ENCODE results near the gene BARHL2.
A peak's percentile ranks its signal among the peaks of the same experiment; 100 is the strongest.

The BARHL2 gene

DNA sequence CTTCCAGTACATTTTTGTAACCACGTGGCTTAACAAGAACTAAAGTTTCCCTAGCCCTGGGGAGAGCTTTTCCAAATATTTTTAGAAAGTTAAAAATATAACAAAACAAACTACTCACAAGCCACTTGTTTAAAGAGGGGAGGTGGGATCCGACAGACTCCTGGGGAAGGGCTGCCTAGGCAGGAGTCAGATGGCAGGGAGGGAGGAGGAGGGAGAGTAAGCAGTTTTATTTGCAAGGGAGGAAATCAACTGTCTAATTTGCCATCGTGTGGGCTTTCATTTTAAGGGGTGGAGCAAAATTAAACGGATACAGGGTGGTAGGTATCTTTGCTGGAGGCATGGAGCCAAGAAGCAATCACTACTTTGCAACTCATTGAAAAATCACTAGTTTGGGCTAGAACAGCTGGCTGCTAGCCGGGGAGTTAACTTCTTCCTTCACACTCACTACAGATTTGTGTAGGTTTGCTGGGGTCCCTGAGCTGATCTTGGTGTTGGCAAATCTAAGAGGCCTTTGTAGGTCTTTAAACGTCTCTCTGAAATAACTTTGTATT, 8.8 kb downstream of the BARHL2 start:
- ChIA-PET POLR2A (no interaction called here), CTCF (interaction anchor here (0.7 to 0.9 kb wide), 2 partner anchors 13 to 457 kb away, joined by 3 to 6 read pairs; no protein-coding TSS in a partner anchor)

DNA sequence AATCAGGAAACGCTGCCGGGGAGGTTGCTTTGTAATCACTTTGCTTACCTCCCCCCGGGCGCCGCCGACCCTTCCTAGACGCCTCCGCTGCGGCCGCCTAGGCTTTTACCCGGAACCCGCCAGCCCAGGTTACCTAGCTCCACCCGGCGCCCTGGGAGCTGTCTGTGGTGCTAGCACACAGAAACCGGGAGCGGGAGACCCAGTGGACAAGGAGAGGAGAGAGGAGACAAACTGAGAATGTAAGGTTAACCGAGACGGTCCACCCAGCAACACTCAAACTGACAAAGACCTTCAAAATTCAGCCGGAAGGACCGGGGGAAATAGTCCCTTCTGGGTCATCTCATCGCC, 9.8 kb downstream of the BARHL2 start:
- CTCF ChIA-PET, result interaction anchor here (0.6 to 0.8 kb wide), 2 partner anchors 9 to 15 kb away, joined by 3 to 5 read pairs; no protein-coding TSS in a partner anchor
- TF ChIP-seq, protein P1, sequence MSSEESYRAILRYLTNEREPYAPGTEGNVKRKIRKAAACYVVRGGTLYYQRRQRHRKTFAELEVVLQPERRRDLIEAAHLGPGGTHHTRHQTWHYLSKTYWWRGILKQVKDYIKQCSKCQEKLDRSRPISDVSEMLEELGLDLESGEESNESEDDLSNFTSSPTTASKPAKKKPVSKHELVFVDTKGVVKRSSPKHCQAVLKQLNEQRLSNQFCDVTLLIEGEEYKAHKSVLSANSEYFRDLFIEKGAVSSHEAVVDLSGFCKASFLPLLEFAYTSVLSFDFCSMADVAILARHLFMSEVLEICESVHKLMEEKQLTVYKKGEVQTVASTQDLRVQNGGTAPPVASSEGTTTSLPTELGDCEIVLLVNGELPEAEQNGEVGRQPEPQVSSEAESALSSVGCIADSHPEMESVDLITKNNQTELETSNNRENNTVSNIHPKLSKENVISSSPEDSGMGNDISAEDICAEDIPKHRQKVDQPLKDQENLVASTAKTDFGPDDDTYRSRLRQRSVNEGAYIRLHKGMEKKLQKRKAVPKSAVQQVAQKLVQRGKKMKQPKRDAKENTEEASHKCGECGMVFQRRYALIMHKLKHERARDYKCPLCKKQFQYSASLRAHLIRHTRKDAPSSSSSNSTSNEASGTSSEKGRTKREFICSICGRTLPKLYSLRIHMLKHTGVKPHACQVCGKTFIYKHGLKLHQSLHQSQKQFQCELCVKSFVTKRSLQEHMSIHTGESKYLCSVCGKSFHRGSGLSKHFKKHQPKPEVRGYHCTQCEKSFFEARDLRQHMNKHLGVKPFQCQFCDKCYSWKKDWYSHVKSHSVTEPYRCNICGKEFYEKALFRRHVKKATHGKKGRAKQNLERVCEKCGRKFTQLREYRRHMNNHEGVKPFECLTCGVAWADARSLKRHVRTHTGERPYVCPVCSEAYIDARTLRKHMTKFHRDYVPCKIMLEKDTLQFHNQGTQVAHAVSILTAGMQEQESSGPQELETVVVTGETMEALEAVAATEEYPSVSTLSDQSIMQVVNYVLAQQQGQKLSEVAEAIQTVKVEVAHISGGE (tag by site-specific recombination; conservative IDR thresholded peaks at IDR 0.05; ENCODE audit: low read depth), result peak; percentile 72
- TF ChIP-seq, protein P2, sequence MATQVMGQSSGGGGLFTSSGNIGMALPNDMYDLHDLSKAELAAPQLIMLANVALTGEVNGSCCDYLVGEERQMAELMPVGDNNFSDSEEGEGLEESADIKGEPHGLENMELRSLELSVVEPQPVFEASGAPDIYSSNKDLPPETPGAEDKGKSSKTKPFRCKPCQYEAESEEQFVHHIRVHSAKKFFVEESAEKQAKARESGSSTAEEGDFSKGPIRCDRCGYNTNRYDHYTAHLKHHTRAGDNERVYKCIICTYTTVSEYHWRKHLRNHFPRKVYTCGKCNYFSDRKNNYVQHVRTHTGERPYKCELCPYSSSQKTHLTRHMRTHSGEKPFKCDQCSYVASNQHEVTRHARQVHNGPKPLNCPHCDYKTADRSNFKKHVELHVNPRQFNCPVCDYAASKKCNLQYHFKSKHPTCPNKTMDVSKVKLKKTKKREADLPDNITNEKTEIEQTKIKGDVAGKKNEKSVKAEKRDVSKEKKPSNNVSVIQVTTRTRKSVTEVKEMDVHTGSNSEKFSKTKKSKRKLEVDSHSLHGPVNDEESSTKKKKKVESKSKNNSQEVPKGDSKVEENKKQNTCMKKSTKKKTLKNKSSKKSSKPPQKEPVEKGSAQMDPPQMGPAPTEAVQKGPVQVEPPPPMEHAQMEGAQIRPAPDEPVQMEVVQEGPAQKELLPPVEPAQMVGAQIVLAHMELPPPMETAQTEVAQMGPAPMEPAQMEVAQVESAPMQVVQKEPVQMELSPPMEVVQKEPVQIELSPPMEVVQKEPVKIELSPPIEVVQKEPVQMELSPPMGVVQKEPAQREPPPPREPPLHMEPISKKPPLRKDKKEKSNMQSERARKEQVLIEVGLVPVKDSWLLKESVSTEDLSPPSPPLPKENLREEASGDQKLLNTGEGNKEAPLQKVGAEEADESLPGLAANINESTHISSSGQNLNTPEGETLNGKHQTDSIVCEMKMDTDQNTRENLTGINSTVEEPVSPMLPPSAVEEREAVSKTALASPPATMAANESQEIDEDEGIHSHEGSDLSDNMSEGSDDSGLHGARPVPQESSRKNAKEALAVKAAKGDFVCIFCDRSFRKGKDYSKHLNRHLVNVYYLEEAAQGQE (tag by site-specific recombination; IDR thresholded peaks at IDR 0.05), result peak; percentile 92
- TF ChIP-seq SCRT2 (tag by site-specific recombination; IDR thresholded peaks at IDR 0.05), result no peak

More for the DNA sequence above, 8.8 kb downstream of the BARHL2 start:
- no peaks in the 10 kb centered on the region for H3K4me1 ChIP-seq (ENCODE audit: control insufficient read depth, insufficient read depth, low read length)
- no peaks in the 10 kb centered on the region for H3K9me3 ChIP-seq (ENCODE audit: control insufficient read depth, insufficient read depth, low read depth, low read length)
- H3K27ac ChIP-seq (ENCODE audit: extremely low read depth, low read depth, low read length), result no peak overlapping the region
- no peak overlapping the region for H3K4me3 ChIP-seq (ENCODE audit: low read depth, low read length)
- TF ChIP-seq ZNF341 (tag by site-specific recombination; IDR thresholded peaks at IDR 0.05; ENCODE audit: low read depth), result no peak
- TF ChIP-seq, protein P3, sequence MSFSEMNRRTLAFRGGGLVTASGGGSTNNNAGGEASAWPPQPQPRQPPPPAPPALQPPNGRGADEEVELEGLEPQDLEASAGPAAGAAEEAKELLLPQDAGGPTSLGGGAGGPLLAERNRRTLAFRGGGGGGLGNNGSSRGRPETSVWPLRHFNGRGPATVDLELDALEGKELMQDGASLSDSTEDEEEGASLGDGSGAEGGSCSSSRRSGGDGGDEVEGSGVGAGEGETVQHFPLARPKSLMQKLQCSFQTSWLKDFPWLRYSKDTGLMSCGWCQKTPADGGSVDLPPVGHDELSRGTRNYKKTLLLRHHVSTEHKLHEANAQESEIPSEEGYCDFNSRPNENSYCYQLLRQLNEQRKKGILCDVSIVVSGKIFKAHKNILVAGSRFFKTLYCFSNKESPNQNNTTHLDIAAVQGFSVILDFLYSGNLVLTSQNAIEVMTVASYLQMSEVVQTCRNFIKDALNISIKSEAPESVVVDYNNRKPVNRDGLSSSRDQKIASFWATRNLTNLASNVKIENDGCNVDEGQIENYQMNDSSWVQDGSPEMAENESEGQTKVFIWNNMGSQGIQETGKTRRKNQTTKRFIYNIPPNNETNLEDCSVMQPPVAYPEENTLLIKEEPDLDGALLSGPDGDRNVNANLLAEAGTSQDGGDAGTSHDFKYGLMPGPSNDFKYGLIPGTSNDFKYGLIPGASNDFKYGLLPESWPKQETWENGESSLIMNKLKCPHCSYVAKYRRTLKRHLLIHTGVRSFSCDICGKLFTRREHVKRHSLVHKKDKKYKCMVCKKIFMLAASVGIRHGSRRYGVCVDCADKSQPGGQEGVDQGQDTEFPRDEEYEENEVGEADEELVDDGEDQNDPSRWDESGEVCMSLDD (tag by site-specific recombination; IDR thresholded peaks at IDR 0.05), result no peak
- TF ChIP-seq, protein P4, sequence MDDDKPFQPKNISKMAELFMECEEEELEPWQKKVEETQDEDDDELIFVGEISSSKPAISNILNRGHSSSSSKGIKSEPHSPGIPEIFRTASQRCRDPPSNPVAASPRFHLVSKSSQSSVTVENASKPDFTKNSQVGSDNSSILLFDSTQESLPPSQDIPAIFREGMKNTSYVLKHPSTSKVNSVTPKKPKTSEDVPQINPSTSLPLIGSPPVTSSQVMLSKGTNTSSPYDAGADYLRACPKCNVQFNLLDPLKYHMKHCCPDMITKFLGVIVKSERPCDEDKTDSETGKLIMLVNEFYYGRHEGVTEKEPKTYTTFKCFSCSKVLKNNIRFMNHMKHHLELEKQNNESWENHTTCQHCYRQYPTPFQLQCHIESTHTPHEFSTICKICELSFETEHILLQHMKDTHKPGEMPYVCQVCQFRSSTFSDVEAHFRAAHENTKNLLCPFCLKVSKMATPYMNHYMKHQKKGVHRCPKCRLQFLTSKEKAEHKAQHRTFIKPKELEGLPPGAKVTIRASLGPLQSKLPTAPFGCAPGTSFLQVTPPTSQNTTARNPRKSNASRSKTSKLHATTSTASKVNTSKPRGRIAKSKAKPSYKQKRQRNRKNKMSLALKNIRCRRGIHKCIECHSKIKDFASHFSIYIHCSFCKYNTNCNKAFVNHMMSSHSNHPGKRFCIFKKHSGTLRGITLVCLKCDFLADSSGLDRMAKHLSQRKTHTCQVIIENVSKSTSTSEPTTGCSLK (tag by site-specific recombination; IDR thresholded peaks at IDR 0.05), result no peak
- TF ChIP-seq MYNN (tag by site-specific recombination; IDR thresholded peaks at IDR 0.05; ENCODE audit: borderline replicate concordance), result no peak
- no peak for TF ChIP-seq ZNF202 (tag by site-specific recombination; IDR thresholded peaks at IDR 0.05; ENCODE audit: borderline replicate concordance)
- no peak for TF ChIP-seq YY2 (tag by site-specific recombination; IDR thresholded peaks at IDR 0.05)
- TF ChIP-seq ZNF354C (tag by site-specific recombination; IDR thresholded peaks at IDR 0.05; ENCODE audit: borderline replicate concordance, low read depth), result no peak
- no peak for TF ChIP-seq ZBTB20 (tag by site-specific recombination; IDR thresholded peaks at IDR 0.05)
- TF ChIP-seq ZNF544 (tag by site-specific recombination; IDR thresholded peaks at IDR 0.05), result no peak
- TF ChIP-seq, protein P5, sequence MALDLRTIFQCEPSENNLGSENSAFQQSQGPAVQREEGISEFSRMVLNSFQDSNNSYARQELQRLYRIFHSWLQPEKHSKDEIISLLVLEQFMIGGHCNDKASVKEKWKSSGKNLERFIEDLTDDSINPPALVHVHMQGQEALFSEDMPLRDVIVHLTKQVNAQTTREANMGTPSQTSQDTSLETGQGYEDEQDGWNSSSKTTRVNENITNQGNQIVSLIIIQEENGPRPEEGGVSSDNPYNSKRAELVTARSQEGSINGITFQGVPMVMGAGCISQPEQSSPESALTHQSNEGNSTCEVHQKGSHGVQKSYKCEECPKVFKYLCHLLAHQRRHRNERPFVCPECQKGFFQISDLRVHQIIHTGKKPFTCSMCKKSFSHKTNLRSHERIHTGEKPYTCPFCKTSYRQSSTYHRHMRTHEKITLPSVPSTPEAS (tag by site-specific recombination; IDR thresholded peaks at IDR 0.05), result no peak
- TF ChIP-seq ZNF561 (tag by site-specific recombination; IDR thresholded peaks at IDR 0.05; ENCODE audit: borderline replicate concordance), result no peak
- no peak for TF ChIP-seq ZNF292 (tag by site-specific recombination; IDR thresholded peaks at IDR 0.05; ENCODE audit: borderline replicate concordance, low read depth)
- no peak for TF ChIP-seq ZNF423 (tag by site-specific recombination; IDR thresholded peaks at IDR 0.05)
- TF ChIP-seq TCF7L2 (IDR thresholded peaks at IDR 0.05; ENCODE audit: borderline replicate concordance, low read depth, low read length), result no peak
- TF ChIP-seq GLI2 (tag by site-specific recombination; IDR thresholded peaks at IDR 0.05; ENCODE audit: borderline replicate concordance, low read depth), result no peak
- TF ChIP-seq, protein P6, sequence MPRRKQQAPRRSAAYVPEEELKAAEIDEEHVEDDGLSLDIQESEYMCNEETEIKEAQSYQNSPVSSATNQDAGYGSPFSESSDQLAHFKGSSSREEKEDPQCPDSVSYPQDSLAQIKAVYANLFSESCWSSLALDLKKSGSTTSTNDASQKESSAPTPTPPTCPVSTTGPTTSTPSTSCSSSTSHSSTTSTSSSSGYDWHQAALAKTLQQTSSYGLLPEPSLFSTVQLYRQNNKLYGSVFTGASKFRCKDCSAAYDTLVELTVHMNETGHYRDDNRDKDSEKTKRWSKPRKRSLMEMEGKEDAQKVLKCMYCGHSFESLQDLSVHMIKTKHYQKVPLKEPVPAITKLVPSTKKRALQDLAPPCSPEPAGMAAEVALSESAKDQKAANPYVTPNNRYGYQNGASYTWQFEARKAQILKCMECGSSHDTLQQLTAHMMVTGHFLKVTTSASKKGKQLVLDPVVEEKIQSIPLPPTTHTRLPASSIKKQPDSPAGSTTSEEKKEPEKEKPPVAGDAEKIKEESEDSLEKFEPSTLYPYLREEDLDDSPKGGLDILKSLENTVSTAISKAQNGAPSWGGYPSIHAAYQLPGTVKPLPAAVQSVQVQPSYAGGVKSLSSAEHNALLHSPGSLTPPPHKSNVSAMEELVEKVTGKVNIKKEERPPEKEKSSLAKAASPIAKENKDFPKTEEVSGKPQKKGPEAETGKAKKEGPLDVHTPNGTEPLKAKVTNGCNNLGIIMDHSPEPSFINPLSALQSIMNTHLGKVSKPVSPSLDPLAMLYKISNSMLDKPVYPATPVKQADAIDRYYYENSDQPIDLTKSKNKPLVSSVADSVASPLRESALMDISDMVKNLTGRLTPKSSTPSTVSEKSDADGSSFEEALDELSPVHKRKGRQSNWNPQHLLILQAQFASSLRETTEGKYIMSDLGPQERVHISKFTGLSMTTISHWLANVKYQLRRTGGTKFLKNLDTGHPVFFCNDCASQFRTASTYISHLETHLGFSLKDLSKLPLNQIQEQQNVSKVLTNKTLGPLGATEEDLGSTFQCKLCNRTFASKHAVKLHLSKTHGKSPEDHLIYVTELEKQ (tag by site-specific recombination; IDR thresholded peaks at IDR 0.05; ENCODE audit: borderline replicate concordance), result no peak
- no peak for TF ChIP-seq ZNF560 (tag by site-specific recombination; IDR thresholded peaks at IDR 0.05; ENCODE audit: borderline replicate concordance)
- no peak for TF ChIP-seq KLF8 (tag by site-specific recombination; IDR thresholded peaks at IDR 0.05)
- no peaks in the 10 kb centered on the region for H3K36me3 ChIP-seq (ENCODE audit: control insufficient read depth in 2 of 2, insufficient read depth in 1 of 2, low read length in 2 of 2)

More for the DNA sequence above, 9.8 kb downstream of the BARHL2 start:
- Histone ChIP-seq H3K4me1 (ENCODE audit: control insufficient read depth, insufficient read depth, low read length) (no peaks in the 10 kb centered on the region), H3K27ac (ENCODE audit: extremely low read depth, low read depth, low read length) (no peak overlapping the region; the same call in 1 of the 2 replicates), H3K9me3 (ENCODE audit: control insufficient read depth, insufficient read depth, low read depth, low read length) (no peaks in the 10 kb centered on the region), H3K36me3 (ENCODE audit: control insufficient read depth in 2 of 2, insufficient read depth in 1 of 2, low read length in 2 of 2) (no peaks in the 10 kb centered on the region), H3K4me3 (ENCODE audit: low read depth, low read length) (peak overlapping the region; percentile 30)
- POLR2A ChIA-PET, result interaction anchor here (0.6 kb wide), 1 partner anchor 11 kb away, joined by 4 read pairs; no protein-coding TSS in a partner anchor

All from HEK293 (cell line).